ENCODE measurements around the gene RASL10A.

Gene RASL10A

DNA sequence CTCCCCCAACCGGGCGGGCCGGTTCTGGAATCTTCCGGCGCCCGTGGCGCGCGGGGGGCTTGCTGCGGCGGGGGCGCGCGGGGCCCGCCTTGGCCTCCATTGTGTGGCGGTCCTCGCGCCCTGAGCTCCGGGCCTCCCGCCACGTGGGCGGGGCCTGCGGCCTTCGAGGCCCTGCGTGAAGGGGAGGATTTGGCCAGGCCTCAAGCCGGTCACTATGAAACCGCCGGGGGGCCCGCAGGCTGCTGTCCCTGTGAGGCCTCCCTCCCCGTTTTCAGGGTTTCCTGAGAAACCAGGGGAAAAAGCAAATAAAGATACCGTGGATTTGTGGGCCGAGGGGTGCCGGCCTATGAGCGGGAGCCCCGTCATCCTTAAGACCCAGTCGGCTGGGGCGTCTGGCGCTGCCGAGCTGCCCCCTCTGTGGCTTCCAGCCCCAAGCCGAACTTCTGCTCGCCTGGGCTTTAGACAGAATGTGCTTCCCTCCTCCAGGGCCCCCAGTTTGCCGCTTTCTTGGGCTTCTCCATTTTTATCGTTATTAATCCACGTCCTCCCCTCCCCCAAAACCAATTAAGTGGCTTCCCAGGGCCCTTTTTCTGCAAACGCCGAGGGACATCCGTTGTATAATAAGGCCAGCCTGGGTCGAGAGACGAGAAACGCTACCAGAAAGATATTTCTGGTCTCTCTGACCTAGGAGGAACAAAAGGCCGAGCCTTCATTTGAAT is 46.8 kb downstream of the RASL10A start:
- DNase-seq (ENCODE audit: low read depth), result peak; percentile 26

DNA sequence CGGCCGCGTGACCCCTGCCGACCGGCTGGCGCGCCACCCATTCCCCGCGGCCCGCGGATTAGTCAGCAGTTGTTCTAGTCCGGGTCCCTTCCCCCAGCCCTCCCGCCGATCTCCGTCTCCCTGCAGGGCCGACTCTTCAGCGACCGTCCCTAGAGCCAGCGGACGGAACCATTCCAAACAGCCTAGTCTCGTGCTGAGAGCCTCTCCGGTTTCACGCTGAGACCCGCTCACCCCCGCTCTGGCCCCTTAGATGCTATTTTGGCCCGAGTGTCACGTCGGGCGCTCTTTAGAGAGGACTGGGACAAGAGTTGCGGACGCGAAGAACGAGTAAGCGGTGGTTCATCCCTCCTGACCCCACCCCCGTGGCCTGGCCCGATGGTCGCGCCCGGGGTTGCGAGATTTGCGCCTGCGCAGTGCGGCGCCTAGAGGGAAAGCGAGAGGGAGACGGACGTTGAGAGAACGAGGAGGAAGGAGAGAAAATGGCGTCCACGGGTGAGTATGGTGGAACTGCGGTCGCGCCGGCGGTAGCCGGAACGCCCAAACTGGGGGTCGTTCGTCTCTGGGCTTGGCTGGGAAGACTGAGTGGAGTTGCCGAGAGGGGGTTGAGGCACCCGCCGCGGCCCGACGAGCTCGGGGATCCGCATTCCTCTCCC is 47.5 kb downstream of the RASL10A start, which contains the start of the genes EWSR1 and RHBDD3:
Gene EWSR1, plus strand, starts transcription at position 411 of the 653 bp plus-strand sequence. Its CDS starts 69 bp downstream, at position 480.
Gene RHBDD3, minus strand, starts transcription at position 124 of the 653 bp plus-strand sequence. CDS start 2,355 bp downstream, outside the sequence.
- peak; percentile 90 for DNase-seq (ENCODE audit: low read depth)

DNA sequence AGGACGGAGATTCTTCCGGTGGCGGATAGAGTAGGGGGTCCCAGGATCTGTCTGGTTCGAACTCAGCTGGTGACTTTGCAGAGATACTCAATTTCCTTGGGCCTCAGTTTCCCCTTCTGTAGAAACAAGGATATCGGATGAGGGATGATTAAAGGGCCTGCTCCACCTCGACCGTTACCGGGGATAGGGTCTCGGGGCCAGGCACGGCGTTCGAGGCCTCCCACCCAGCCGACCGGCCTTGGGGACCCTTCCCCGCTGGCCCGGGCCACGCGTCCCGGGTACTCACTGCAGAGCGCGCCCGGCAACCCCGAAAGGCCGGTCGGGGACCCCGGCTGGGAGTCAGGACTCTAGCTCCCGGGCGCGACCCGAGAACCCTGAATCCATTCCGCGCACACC is 48.0 kb downstream of the RASL10A start:
- DNase-seq (ENCODE audit: low read depth), result no peak

DNA sequence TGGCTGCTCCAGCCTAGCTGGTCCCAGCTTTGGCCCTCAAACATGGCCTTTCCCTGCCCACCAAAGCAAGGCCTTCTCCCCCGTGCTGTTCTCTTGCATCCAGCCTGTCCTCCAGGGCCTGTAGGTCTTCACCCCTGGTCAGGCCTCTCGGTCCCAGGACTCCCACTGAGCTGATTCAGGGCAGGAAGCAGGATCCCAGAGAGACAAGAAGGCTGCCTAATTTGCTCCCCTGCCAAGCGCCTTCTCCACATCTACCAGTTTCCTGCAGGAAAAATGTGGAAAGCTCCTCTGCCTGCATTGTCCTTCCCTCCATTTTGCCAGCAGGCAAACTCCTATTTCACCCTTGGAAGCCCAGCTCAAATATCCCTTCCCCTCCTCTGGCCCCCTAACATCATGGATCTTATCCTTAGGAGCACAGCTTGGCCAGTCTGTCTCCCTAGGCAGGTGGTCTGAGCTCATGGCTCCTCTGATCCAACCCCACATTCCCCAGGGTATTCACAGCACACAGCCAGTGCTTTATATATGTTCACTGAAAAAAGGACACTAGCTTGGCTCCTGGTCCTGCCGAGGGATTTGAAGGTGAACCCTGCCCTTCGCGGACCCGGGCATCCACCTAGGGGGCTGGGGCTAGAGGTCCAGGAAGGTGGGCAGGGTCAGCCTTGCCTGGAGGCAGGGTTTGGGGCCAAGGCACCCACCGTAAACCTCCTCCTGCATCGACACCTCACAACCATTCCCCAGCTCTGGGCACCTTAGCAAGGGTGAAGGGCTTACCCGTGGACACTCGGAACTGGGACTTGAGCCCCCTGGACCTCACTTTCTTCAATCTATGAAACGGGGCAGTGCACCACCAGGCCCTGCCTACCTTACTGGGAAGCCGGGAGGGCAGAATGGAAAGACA is 48.7 kb downstream of the RASL10A start:
- DNase-seq (ENCODE audit: low read depth), result no peak

DNA sequence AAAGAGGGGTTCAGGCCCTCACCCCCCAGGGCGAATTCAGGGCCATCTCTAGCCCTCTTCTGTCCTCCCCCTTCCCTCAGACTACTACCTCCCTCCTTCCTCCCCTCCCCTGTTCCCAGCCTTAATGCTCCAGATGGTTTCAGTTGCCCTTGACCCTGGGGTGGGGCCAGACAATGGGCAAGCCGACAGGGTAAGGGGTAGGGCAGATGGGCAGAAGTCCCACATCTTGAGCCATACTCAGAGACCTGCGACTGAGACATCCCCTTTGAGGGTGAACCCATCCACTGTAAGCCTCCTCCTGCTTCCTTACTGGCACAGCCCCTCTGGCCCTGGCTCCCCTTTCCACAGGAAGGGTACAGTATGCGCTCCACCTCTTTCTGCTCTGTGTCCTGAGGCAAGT is 49.6 kb downstream of the RASL10A start:
- no peak for DNase-seq (ENCODE audit: low read depth)

DNA sequence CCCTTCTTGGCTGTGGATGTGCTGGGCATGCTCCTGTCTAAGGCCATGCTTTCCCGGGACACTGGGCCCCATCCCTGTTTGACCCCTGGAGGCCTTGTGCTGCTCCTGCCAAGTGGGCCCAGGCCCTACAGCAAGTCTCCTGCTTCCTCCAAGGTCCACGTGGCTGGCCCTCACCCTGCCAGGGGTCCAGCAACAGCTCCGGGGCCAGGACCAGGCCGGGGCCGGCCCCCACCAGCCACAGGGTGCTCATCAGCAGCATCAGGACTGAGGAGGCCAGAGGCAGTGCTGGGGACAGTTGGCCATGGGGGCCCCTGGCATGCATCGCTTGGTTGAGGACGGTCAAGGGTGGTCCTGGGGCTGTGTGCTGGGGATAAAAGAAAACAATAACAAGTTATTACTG is 50.2 kb downstream of the RASL10A start:
- DNase-seq (ENCODE audit: low read depth), result no peak

DNA sequence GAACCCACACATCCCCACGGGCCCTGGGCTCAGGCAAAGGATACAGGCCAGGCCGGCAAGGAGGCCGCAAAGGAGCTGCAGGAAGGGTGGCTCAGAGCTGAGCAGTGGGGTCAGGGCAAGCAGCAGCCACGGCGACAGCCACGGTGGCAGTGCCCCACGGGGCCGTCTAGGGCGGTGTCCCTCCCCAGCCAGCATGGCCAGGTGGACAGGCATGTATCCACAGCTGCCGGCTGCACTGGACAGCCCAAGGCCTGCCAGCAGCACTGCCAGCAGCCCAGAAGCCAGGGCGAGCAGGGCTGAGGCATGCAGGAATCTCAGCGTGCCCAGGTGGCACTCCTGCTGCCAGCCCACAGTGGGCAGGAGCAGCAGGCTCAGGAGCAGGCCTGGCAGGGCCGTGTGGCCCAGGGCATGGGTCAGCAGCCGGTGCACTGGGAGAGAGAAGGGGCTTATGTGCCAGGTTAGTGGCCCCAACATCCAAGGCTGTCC is 51.7 kb downstream of the RASL10A start:
- DNase-seq (ENCODE audit: low read depth), result no peak

Data from stimulated activated CD4-positive, alpha-beta T cell treated with anti-CD3 and anti-CD28 coated beads, Interleukin-2, amount 100 ng/mL, for 4 hours (primary cell).